ENCODE measurements around the gene TYW5.

- TF ChIP-seq CTCF (conservative IDR thresholded peaks at IDR 0.05 in 1 of 2, IDR thresholded peaks at IDR 0.05 in 1 of 2; ENCODE audit: low read depth in 1 of 2, low read length in 2 of 2) (no peak), EZH2 (IDR thresholded peaks at IDR 0.05; ENCODE audit: low read length, missing control alignments) (no peak)
Observed at GRCh38 chr2:199936554-199936953, 18.7 kb downstream of the TYW5 start.

All from fibroblast of lung (primary cell).